ENCODE data around the gene JAZF1. TPM values are rescaled to one million over a fixed set of nuclear protein-coding genes. Genes with fewer than 3 reads are reported as not detected.

Gene JAZF1
- total and polyA plus RNA-seq, 9 of the 15 experiments (the other 6 are each of a cell fraction or from before 2014, with no cell fraction given), result 0.04 to 0.64 (median 0.11) TPM; not detected in 3

DNA sequence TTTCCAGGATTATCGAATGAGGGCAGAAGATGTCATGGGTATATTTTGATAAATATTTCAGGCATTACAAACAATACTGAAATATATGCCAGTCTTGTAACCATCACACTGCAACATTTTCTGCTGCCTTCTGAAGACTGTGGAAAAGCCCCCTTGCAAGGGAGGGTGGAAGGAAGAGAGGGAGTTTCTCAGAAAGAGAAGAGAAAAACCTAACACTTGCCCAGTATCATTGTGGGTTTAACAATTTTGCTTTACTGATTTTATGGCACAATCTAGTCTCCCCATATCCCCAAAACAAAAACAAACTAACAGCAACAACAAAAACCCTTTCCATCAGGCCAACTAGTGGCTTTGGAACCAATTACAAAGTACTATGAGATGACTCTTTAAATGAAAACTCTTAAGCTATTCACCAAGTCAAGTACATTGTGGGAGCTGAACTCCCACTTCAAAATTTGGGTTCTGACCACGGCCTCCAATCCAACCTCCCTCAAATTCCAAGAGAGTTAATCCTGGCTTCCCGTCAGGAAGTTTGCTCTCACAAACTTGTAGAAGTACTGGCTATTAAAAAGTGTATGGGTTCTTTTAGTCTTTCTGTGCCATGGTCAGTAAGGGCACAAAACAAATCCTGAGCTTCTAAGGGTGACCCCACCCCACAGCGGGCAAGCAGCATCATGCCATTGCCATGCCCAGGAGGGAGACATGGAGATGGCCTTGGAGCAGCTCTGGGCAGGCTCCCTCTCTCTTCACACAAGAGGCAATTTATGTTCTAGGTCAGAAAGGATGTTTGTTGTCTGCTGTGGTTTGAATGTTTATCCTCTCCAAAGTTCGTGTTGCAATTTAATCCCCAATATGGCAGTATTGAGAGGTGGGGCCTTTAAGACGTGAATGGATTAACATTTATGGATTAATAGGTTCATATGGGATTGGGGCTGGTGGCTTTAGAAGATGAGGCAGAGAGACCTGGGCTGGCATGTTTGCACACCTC is 96.3 kb downstream of the JAZF1 start:
- H3K4me1 ChIP-seq (replicated peaks in 1 of 2; ENCODE audit: control insufficient read depth in 2 of 2, insufficient read depth in 2 of 2, low read length in 2 of 2), result no peaks in the 10 kb centered on the region
- H3K9ac ChIP-seq (ENCODE audit: insufficient read depth in 1 of 2, low read depth in 2 of 2, low read length in 2 of 2), result no peak overlapping the region
- H3K36me3 ChIP-seq (ENCODE audit: control insufficient read depth, insufficient read depth, low read length), result no peaks in the 10 kb centered on the region
- no peak overlapping the region for H2AFZ ChIP-seq (ENCODE audit: low read depth, low read length)
- in situ Hi-C loops (cut with MboI), result no loop called here
- no peak overlapping the region for H3K4me3 ChIP-seq
- no peak overlapping the region for H3K4me2 ChIP-seq (ENCODE audit: insufficient read depth, low read length)
- H4K20me1 ChIP-seq (replicated peaks; ENCODE audit: control insufficient read depth, insufficient read depth, low read length), result no peaks in the 10 kb centered on the region
- H3K79me2 ChIP-seq (ENCODE audit: control insufficient read depth, insufficient read depth, low read length), result no peaks in the 10 kb centered on the region
- FAIRE-seq (no peak), DNase-seq (ENCODE audit: extremely low read depth in 1 of 4, low spot score in 3 of 4) (no peak), ATAC-seq (no peak)
- no peak for TF ChIP-seq RBM39 (optimal IDR thresholded peaks at IDR 0.05; ENCODE audit: low read depth, low read length)
- no peak for TF ChIP-seq FOXK2 (conservative IDR thresholded peaks at IDR 0.05 in 1 of 2, IDR thresholded peaks at IDR 0.05 in 1 of 2; ENCODE audit: low read depth in 2 of 2)
- no peak for TF ChIP-seq XRCC3 (IDR thresholded peaks at IDR 0.05)
- no peak for TF ChIP-seq SETDB1 (IDR thresholded peaks at IDR 0.05; ENCODE audit: low read length)
- no peak for TF ChIP-seq DDX20 (tag; IDR thresholded peaks at IDR 0.05; ENCODE audit: low read depth)
- TF ChIP-seq ZNF354B (CRISPR knock-in tag; IDR thresholded peaks at IDR 0.05), result no peak
- TF ChIP-seq TBP (optimal IDR thresholded peaks at IDR 0.05; ENCODE audit: low read depth, low read length), result no peak
- no peak for TF ChIP-seq SRSF7 (optimal IDR thresholded peaks at IDR 0.05; ENCODE audit: low read depth, low read length)
- no peak for TF ChIP-seq ZNF165 (CRISPR knock-in tag; IDR thresholded peaks at IDR 0.05; ENCODE audit: borderline replicate concordance)
- H3K27me3 ChIP-seq (ENCODE audit: control insufficient read depth in 2 of 2, insufficient read depth in 2 of 2, low read length in 2 of 2), result peaks cover 0 to 18% of the 10 kb centered on the region in 2 experiments; a peak in 2 of 5 replicates
- H3K9me3 ChIP-seq (replicated peaks; ENCODE audit: control insufficient read depth, insufficient read depth, low read depth, low read length), result no peaks in the 10 kb centered on the region
- WGBS (ENCODE audit: insufficient coverage, low coverage, missing lambda C conversion rate), result 0% methylated on average over 6 of the region's 6 CpGs
- H3K9me1 ChIP-seq (ENCODE audit: control insufficient read depth, insufficient read depth, low read length), result no peaks in the 10 kb centered on the region
- no peak overlapping the region for H3K27ac ChIP-seq (ENCODE audit: extremely low read depth, low read depth, low read length)
- no TSS peak for BruUV-seq (replicated peaks)
- intact Hi-C loops (cut with micrococcal nuclease), result no loop called here
- CTCF ChIA-PET (ENCODE audit: low intra/inter-chr PET ratio), result no interaction called here
- POLR2A ChIA-PET, result interaction anchor here (0.8 kb wide), 1 partner anchor 40 kb away, joined by 3 read pairs; no protein-coding TSS in a partner anchor

All from K562 (cell line).